Caco-2 (cell line): Measurements from ENCODE around the gene SAMD5. TPM values are rescaled to one million over a fixed set of nuclear protein-coding genes. Genes with fewer than 3 reads are reported as not detected.
A peak's percentile ranks its signal among the peaks of the same experiment; 100 is the strongest.

Experiments
- BruUV-seq: library from RNA; stranded (reverse); fragments of 400-500 nt; replicated peaks from 2 replicates; lab custom pipeline; 2021; lab: Mats Ljungman, UMichigan
- CTCF ChIA-PET: fragments of 300-600 bp; sonication (Branson Sonifier 250); formaldehyde crosslinking; loops from one replicate; lab custom pipeline; 2022; ENCODE audit warnings: antibody characterized with exemption; lab: Charles Lee
- POLR2A ChIA-PET: fragments of 300-600 bp; sonication (Branson Sonifier 250); formaldehyde crosslinking; loops from one replicate; lab custom pipeline; 2022; ENCODE audit warnings: antibody characterized with exemption; lab: Charles Lee
- DNase-seq, 2 experiments: peaks; one replicate each; pipeline versions ENCODE4 v3.0.0 to v3.0.0-alpha.2; 2020 to 2022
- H3K27me3 ChIP-seq: replicated peaks from 2 replicates; pipeline ENCODE4 v1.6.0; 2011; ENCODE audit warnings: low read length; ENCODE audit not compliant: control insufficient read depth, insufficient read depth
- H3K36me3 ChIP-seq: 2 replicates; pipeline ENCODE4 v1.5.1; 2011; ENCODE audit warnings: low read length; ENCODE audit not compliant: control insufficient read depth, insufficient read depth
- H3K4me1 ChIP-seq: fragments of 250-450 bp; sonication (Bioruptor Pico); 2 replicates; pipeline ENCODE4 v1.5.1; 2020; ENCODE audit warnings: mild to moderate bottlenecking
- H3K4me3 ChIP-seq: 2 replicates; pipeline ENCODE4 v1.5.1; 2011; ENCODE audit warnings: low read depth, mild to moderate bottlenecking, control low read depth, low read length
- H3K9me3 ChIP-seq: fragments of 250-450 bp; sonication (Bioruptor Pico); 2 replicates; pipeline ENCODE4 v1.5.1; 2020; ENCODE audit warnings: mild to moderate bottlenecking, moderate library complexity
- H3K27ac Mint-ChIP-seq: one replicate; pipeline ENCODE4 v1.8.0; 2022; ENCODE audit warnings: mixed read lengths; ENCODE audit not compliant: unreplicated experiment
- H3K27me3 Mint-ChIP-seq: one replicate; pipeline ENCODE4 v1.8.0; 2022; ENCODE audit warnings: mixed read lengths; ENCODE audit not compliant: insufficient read depth, unreplicated experiment
- H3K36me3 Mint-ChIP-seq: one replicate; pipeline ENCODE4 v1.8.0; 2022; ENCODE audit warnings: mild to moderate bottlenecking, mixed read lengths; ENCODE audit not compliant: insufficient read depth, unreplicated experiment
- H3K4me1 Mint-ChIP-seq: one replicate; pipeline ENCODE4 v1.8.0; 2022; ENCODE audit warnings: low read depth, mixed read lengths; ENCODE audit not compliant: unreplicated experiment
- H3K4me3 Mint-ChIP-seq: one replicate; pipeline ENCODE4 v1.8.0; 2022; ENCODE audit warnings: mild to moderate bottlenecking, moderate library complexity, mixed read lengths; ENCODE audit not compliant: unreplicated experiment
- H3K9me3 Mint-ChIP-seq: one replicate; pipeline ENCODE4 v1.8.0; 2022; ENCODE audit warnings: mixed read lengths; ENCODE audit not compliant: unreplicated experiment
- CTCF ChIP-seq, 2 experiments: fragments of 200-600 bp in 1 of 2; IDR thresholded peaks; 1 replicate in 1 of 2; 2 replicates in 1 of 2; pipeline versions ENCODE4 v1.5.1 to v1.8.0; 2011 to 2022; ENCODE audit warnings: antibody characterized with exemption in 1 of 2, control low read depth in 1 of 2, inconsistent platforms in 1 of 2, low read depth in 1 of 2, low read length in 1 of 2, mild to moderate bottlenecking in 1 of 2, moderate library complexity in 1 of 2; ENCODE audit not compliant: insufficient read depth in 1 of 2, severe bottlenecking in 1 of 2, unreplicated experiment in 1 of 2
- intact Hi-C: fragments of 100-400 bp; cut with micrococcal nuclease; formaldehyde crosslinking; loops from one replicate; pipeline ENCODE4 v1.10.0; 2022; ENCODE audit not compliant: unreplicated experiment
- total RNA-seq: library from RNA; stranded (reverse); gene quantifications from 2 replicates; pipeline ENCODE4 v1.2.3, GENCODE V29; 2022

SAMD5 gene
- total RNA-seq, 1 experiment from 2014 or later, result 13.4 TPM

DNA sequence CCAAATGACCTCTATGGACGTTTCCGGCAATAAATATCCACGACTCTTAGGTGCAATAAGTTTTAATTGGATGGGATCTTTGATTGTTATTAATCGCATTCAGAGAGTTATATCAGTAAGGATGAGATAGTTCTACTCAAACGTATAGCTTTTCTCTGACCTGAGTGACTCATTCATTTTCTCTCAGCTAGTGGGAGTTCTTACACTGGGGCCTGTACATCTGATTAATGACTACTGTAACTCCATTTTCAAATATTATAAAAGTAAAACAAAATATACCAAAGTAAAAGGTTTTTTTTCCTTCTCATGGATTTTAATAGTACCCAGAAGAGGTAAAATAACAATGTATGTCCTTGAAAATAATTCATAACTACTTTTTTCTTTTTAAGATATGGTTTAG is 41.1 kb upstream of the SAMD5 start:
- BruUV-seq, result no TSS peak
- Mint-ChIP-seq H3K9me3 (no peaks in the 10 kb centered on the region), H3K4me1 (no peaks in the 10 kb centered on the region), H3K27me3 (peaks cover 21% of the 10 kb centered on the region), H3K4me3 (no peak overlapping the region), H3K27ac (no peak overlapping the region), H3K36me3 (no peaks in the 10 kb centered on the region)
- H3K4me1 ChIP-seq, result no peaks in the 10 kb centered on the region
- CTCF ChIA-PET, result no interaction called here
- H3K4me3 ChIP-seq, result no peak overlapping the region
- POLR2A ChIA-PET, result no interaction called here
- no peaks in the 10 kb centered on the region for H3K9me3 ChIP-seq
- H3K36me3 ChIP-seq, result no peaks in the 10 kb centered on the region
- DNase-seq, result no peak
- H3K27me3 ChIP-seq, result no peaks in the 10 kb centered on the region
- TF ChIP-seq CTCF (IDR thresholded peaks at IDR 0.05; ENCODE audit: insufficient read depth in 1 of 2, low read depth in 1 of 2, low read length in 1 of 2, severe bottlenecking in 1 of 2, unreplicated experiment in 1 of 2), result no peak
- intact Hi-C loops, result no loop called here

- H3K27me3 Mint-ChIP-seq, result peaks cover 20% of the 10 kb centered on the region
- POLR2A ChIA-PET, result no interaction called here
- no TSS peak for BruUV-seq
Observed at GRCh38 chr6:147467886-147468285, 40.6 kb upstream of the SAMD5 start.

DNA sequence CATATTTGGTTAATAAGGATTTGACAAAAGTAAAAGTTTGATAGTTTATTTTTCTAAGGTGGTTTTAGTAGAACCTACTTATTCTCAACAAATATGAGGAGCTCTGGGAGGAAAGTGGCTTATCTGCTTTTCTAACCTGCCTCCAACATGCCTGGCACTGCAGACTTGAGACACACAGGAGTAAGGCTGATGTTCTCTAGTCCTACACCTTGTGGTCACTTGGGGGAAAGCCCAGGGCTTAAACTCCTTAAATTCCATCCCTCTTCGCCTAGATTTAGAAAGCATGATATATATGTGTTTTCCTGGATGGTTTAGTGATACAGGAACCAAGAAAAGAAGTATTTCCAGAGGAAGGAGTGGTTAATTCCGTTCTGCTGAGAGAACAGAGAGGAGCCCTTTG is 39.9 kb upstream of the SAMD5 start:
- no peak overlapping the region for H3K4me3 Mint-ChIP-seq
- H3K9me3 ChIP-seq, result no peaks in the 10 kb centered on the region
- ChIA-PET CTCF (no interaction called here), POLR2A (no interaction called here)
- H3K4me1 ChIP-seq, result no peaks in the 10 kb centered on the region
- H3K4me1 Mint-ChIP-seq, result no peaks in the 10 kb centered on the region
- H3K27ac Mint-ChIP-seq, result no peak overlapping the region
- peak in 1 of 2 experiments; percentile 29 for TF ChIP-seq CTCF (IDR thresholded peaks at IDR 0.05; ENCODE audit: insufficient read depth in 1 of 2, low read depth in 1 of 2, low read length in 1 of 2, severe bottlenecking in 1 of 2, unreplicated experiment in 1 of 2)
- no peaks in the 10 kb centered on the region for H3K9me3 Mint-ChIP-seq
- no peaks in the 10 kb centered on the region for H3K36me3 Mint-ChIP-seq
- no peak overlapping the region for H3K4me3 ChIP-seq
- no peaks in the 10 kb centered on the region for H3K36me3 ChIP-seq
- peaks cover 18% of the 10 kb centered on the region for H3K27me3 Mint-ChIP-seq
- peak in 1 of 2 experiments; percentile 9 for DNase-seq
- BruUV-seq, result no TSS peak
- no peaks in the 10 kb centered on the region for H3K27me3 ChIP-seq
- intact Hi-C loops, result no loop called here

More at GRCh38 chr6:147467886-147468285, 40.6 kb upstream of the SAMD5 start:
- no peak overlapping the region for H3K27ac Mint-ChIP-seq
- TF ChIP-seq CTCF (IDR thresholded peaks at IDR 0.05; ENCODE audit: insufficient read depth in 1 of 2, low read depth in 1 of 2, low read length in 1 of 2, severe bottlenecking in 1 of 2, unreplicated experiment in 1 of 2), result no peak
- H3K4me1 Mint-ChIP-seq, result no peaks in the 10 kb centered on the region
- no peaks in the 10 kb centered on the region for H3K9me3 ChIP-seq
- no peaks in the 10 kb centered on the region for H3K9me3 Mint-ChIP-seq
- H3K36me3 ChIP-seq, result no peaks in the 10 kb centered on the region
- no peak for DNase-seq
- H3K4me3 Mint-ChIP-seq, result no peak overlapping the region
- CTCF ChIA-PET, result no interaction called here
- H3K36me3 Mint-ChIP-seq, result no peaks in the 10 kb centered on the region
- no peaks in the 10 kb centered on the region for H3K27me3 ChIP-seq
- intact Hi-C loops, result no loop called here
- H3K4me3 ChIP-seq, result no peak overlapping the region
- H3K4me1 ChIP-seq, result no peaks in the 10 kb centered on the region
